Eye (tissue), 1 donor: ENCODE data around the gene LRP8.
A peak's percentile ranks its signal among the peaks of the same experiment; 100 is the strongest.

ENCODE experiments used
- DNase-seq: peaks from one replicate; pipeline ENCODE4 v3.0.0-alpha.2; 2015

Gene LRP8

GRCh38 chr1:53256511-53257453, 71.1 kb downstream of the LRP8 start:
- DNase-seq, result no peak

- no peak for DNase-seq
Observed at GRCh38 chr1:53255031-53255430, 72.8 kb downstream of the LRP8 start.

GRCh38 chr1:53254011-53254640, 73.7 kb downstream of the LRP8 start:
- no peak for DNase-seq

GRCh38 chr1:53250325-53250724, 77.5 kb downstream of the LRP8 start:
- DNase-seq, result no peak

- no peak for DNase-seq
Observed at GRCh38 chr1:53249706-53250105, 78.2 kb downstream of the LRP8 start.

- DNase-seq, result no peak
Observed at GRCh38 chr1:53246261-53247134, 81.4 kb downstream of the LRP8 start.

- DNase-seq, result no peak
Observed at GRCh38 chr1:53244141-53244540, 83.7 kb downstream of the LRP8 start.

- DNase-seq, result no peak
Observed at GRCh38 chr1:53242381-53242780, 85.5 kb downstream of the LRP8 start.

- no peak for DNase-seq
Observed at GRCh38 chr1:53241828-53242227, 86.0 kb downstream of the LRP8 start.

- peak; percentile 98 for DNase-seq
Observed at GRCh38 chr1:53238197-53239155, 89.4 kb downstream of the LRP8 start, which contains the start of gene MAGOH. MAGOH (minus strand) TSS chr1:53238518; CDS start chr1:53238448, 70 bp downstream.

GRCh38 chr1:53237638-53238037, 90.2 kb downstream of the LRP8 start:
- no peak for DNase-seq

- no peak for DNase-seq
Observed at GRCh38 chr1:53220962-53221286, 106.9 kb downstream of the LRP8 start.

GRCh38 chr1:53220171-53220961, 107.5 kb downstream of the LRP8 start, which contains the start of gene CZIB:
CZIB (minus strand) TSS chr1:53220634; CDS start chr1:53220575, 59 bp downstream.
- DNase-seq, result peak; percentile 97

GRCh38 chr1:53219711-53220110, 108.2 kb downstream of the LRP8 start:
- no peak for DNase-seq

- no peak for DNase-seq
Observed at GRCh38 chr1:53218201-53218600, 109.7 kb downstream of the LRP8 start.

GRCh38 chr1:53214376-53214940, 113.4 kb downstream of the LRP8 start:
- DNase-seq, result no peak

- DNase-seq, result no peak
Observed at GRCh38 chr1:53210954-53211353, 116.9 kb downstream of the LRP8 start.

- no peak for DNase-seq
Observed at GRCh38 chr1:53210352-53210751, 117.5 kb downstream of the LRP8 start.

- no peak for DNase-seq
Observed at GRCh38 chr1:53207726-53208125, 120.1 kb downstream of the LRP8 start.

GRCh38 chr1:53206735-53207379, 121.0 kb downstream of the LRP8 start:
- DNase-seq, result no peak
